GM19193 (cell line): ENCODE data around the gene C17orf107.

Source experiments
- POLR2A ChIP-seq: IDR thresholded peaks from 4 replicates; pipeline ENCODE4 v1.6.1; 2011; ENCODE audit not compliant: insufficient read depth, insufficient read length; ENCODE audit errors: extremely low read depth

Gene C17orf107

DNA sequence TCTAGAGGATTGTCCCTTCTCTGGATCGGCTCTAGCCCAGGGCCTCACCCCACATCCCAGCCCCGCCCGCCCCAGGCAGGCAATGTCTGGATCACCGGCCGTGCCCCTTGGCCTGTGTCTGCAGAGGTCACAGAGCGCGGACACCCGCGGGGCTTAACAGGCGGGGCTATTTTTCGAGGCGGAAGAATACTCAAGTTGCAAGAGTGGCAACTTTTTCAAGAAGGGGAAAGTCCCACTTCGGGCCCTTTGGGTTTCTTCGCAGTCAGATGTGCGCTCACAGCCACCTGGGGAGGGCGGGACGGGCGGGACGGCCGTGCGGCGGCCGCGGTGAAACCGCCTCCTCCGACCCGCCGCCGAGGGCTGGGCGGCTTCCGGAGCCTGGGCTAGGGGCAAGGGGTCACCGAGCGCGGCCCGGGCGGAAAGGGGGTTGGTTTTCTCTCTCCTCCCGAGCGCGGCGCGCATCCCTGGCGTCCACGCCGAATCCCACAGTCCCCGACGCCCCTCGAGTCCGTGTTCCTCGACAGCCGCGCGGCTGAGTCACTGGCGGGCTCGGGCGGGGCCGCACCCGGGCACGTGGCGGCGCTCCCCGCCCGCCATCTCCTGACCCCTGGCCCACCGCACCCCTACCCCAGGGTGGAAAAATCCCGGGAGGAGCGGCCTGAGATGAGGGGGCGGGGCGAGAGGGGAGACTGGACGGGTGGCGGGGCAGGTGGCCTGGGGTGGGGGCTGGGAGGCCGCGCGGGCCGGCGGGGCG is 50.2 kb downstream of the C17orf107 start:
- peak; percentile 53 for TF ChIP-seq POLR2A

DNA sequence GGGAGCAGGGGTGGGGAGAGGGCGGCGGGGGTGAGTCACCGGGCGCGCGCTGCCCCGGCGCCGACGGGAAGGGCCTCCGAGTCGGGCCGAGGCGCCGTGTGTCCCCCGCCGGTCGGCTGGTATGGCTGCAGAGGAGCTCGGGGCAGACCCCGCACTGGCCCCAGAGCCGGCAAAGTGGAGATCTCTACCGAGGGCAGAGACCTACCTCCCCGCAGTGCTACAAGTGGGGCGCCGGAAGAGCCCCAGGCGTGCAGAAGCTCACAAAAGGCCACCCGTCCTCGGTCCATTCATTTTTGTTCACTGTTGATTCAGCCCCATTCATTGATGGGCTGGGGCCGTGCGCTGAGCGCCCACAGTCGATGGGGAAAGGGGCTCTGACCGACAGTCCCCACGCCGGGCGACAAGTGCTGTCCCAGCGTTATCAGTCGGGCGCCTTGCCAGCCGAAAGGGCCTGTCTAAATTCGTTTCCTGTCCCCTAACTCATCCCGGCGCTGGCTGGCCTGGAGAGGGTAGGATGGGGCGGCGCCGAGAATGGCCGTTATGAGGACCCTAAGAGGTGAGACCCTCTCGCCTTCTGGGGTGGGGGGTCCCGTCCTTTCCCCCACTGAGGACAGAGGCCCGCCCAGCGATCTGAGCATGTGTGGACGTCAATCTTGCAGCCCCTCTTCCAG is 50.9 kb downstream of the C17orf107 start:
- TF ChIP-seq POLR2A: peak; percentile 27

- TF ChIP-seq POLR2A: no peak
These were observed 51.4 kb downstream of the C17orf107 start, which contains the start of gene ENO3 for GRCh38 chr17:4950746-4951204. Gene ENO3, plus strand, starts transcription at chr17:4951119. Its CDS starts 711 bp downstream, at chr17:4951830.

GRCh38 chr17:4951486-4951885 is 52.1 kb downstream of the C17orf107 start:
- TF ChIP-seq POLR2A: no peak
